Limb (tissue), 2 donors: ENCODE results near the gene FABP7.

Experiments used
- DNase-seq, 2 donors: peaks; one replicate each; pipeline ENCODE4 v3.0.0-alpha.2; 2016; ENCODE audit errors: extremely low spot score in 2 of 2

The FABP7 gene

GRCh38 chr6:122758927-122759334, 20.6 kb upstream of the FABP7 start:
- no peak for DNase-seq

DNA sequence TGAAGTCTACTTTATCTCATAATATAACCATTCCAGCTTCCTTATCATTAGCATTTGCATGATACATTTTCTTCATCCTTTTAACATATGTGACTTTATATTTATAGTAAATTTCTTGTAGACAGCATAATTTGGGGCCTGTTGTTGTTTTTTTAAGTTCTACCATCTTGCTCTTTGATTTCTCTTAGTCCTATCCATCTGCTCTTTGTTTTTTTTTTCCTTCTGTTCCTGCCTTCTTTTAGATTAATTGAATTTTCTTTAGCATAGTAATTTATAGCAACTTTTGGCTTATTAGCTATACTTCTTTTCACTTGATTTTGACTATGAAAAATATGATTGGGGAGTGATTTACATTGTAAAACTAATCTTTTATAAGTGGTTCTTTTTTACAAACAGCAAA, 19.2 kb upstream of the FABP7 start:
- DNase-seq: no peak

DNA sequence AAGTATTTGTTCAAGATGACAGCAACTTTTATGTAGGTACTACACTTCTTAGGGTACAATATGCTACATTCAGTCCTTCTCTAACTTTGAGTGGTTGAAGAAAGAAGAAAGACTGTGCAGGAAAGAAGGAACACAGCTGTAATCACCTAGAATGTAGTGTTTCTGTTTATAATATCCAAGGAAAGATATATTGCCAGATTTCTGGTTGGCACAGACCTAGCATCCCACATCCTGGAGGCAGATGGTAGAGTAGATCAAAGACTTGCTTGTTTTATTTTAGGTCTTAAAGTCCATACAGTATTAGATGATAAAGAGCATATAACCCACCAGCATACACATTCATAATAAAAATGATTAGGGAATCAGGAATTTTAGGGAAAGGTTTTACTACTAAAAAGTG, 13.3 kb upstream of the FABP7 start:
- no peak for DNase-seq

DNA sequence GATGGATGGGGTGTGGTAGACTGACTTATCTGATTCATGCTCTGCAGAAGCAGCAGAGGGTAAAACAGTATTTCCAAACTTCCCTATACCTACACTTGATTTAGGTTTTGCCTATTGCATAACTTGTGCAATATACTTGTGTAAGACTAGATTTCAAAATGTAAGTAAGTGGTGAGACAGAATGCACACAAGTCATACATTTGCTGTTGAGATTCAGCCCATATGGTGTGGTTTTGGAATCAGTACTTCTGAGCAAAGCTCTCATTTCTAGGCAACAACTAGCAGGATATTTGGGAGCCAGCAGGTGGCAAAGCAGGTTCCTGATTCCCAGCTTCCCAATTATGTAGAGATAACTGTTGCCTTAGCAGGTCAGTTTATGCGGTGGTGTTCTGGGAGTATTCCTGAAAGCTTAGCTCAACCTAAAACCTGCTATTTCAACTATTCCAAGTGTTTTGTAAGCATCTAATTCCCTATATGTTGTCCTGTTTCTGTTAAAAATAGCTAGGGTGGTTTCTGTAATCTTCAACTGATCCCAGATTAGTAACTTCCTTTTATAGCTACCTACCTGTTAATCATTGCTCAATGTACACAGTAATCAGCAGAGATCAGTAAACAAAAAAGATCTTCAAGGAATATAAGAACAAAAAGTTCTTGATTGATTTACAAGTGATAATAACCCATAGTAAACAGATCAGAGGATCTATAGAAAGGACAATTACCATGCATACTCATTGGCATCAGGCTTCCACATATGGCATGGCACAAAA, 8.5 kb upstream of the FABP7 start:
- DNase-seq: no peak

GRCh38 chr6:122772724-122773415, 6.6 kb upstream of the FABP7 start:
- DNase-seq: no peak

GRCh38 chr6:122775975-122776374, 3.5 kb upstream of the FABP7 start:
- DNase-seq: no peak

DNA sequence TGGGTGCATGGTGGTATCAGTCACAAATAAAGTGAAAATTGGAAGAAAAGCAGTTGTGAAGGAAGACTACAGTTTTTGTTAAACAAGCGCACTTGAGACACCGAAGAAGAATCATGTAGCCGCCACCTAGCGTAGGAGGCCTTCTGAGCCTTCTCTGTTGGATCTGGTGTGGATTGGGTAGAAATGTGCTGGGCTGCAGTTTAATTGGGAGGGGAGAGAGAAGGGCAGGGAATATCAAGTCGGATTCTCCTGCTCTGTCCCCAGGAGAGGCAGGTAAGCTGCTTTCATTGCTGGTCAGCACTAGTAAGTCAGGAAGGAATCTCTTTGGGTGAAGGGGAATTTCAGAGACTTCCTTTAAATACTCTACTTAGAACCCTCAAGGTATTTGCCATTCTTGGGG, 1.2 kb upstream of the FABP7 start:
- DNase-seq: no peak

DNA sequence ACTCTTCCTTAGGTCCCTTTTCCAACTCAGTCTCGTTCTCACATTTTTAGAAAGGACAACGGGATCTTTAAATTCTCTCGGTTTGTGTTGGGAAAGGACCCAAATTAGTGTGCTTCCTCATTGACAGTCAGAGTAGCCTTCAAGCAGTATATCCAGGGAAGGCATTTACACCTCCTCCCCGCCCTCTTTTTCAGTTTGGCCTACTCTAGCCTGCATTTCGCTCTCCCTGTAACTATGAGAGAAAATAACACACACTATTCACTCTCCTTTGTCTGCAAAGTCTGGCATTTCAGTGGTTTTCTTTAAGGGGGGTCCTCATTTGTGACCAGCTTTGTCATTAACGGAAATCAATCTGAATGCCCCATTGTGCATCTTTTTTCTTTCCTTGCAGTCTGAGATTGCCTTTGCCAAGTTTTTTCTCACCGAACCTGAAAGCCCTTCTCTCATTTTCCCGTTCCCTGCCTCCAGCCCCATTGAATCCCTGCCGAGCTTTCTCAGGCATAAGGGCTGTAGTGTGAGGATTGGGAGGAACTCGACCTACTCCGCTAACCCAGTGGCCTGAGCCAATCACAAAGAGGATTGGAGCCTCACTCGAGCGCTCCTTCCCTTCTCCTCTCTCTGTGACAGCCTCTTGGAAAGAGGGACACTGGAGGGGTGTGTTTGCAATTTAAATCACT, 393 bp upstream of the FABP7 start:
- peak in 1 of 2 donors; percentile 61 for DNase-seq

GRCh38 chr6:122780114-122780513, 598 bp downstream of the FABP7 start:
- DNase-seq: no peak

GRCh38 chr6:122781716-122782115, 2.2 kb downstream of the FABP7 start:
- no peak for DNase-seq

DNA sequence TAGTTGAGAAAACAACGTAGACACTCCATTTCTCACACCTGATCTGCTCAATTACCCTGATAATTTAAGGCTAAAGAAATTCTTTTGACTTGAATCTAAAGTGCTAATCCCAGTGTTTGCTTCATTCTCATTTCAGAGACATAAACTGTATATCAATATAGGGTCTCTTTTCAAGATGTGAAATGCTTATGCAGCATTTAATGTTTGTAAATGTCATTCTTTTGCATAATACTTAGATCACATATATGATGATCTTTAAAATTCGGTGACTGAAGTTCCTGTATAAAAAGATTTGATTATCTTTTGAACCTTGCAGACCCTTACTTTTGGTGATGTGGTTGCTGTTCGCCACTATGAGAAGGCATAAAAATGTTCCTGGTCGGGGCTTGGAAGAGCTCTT, 3.9 kb downstream of the FABP7 start:
- no peak for DNase-seq

- DNase-seq: no peak
Observed at GRCh38 chr6:122785891-122786290, 6.4 kb downstream of the FABP7 start.

DNA sequence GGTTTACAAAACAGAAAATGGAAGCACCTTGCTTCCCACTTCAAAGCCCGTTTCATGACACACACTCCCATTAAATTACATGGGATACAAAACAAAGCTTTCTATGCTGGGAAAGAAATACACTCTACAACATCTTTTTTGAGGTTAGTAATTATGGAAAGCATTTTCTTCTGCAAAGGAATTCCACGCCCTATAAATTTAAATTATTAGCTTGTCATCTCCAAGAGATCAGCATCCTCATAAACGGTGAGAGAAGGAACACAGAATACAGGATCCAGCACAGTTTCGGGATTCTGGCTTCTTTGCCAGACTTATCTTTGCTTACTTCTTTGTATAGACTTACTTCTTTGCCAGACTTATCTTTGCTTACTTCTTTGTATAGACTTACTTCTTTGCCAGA, 8.2 kb downstream of the FABP7 start:
- DNase-seq: no peak

GRCh38 chr6:122788208-122788607, 8.7 kb downstream of the FABP7 start:
- no peak for DNase-seq

GRCh38 chr6:122788663-122789181, 9.2 kb downstream of the FABP7 start:
- peak in 1 of 2 donors; percentile 72 for DNase-seq

- peak; percentile 72 to 86 for DNase-seq
Observed at GRCh38 chr6:122789182-122790027, 9.9 kb downstream of the FABP7 start, which contains the start of gene SMPDL3A. Gene SMPDL3A, plus strand, starts transcription at chr6:122789258. Its CDS starts 89 bp downstream, at chr6:122789347.

DNA sequence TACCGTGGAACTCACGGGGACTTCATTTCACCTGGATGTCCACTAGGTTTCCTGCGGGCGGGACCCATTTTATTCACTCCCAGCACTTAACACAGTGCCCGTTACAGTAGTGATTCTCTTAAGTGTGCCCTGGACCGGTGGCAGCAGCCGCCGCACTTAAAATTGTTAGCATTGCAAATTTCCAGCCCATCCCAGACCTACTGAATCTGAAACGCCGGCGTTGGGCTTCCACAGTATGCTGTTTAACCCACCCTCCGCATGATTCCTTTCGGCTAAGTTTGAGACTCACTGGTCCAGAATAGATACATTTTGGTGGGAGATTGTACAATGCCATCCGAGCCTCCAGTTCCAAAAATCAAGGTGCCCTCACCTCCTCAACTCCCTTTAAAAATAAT, 10.5 kb downstream of the FABP7 start:
- DNase-seq: no peak

GRCh38 chr6:122790423-122791309, 11.2 kb downstream of the FABP7 start:
- peak in 1 of 2 donors; percentile 3 for DNase-seq

- DNase-seq: no peak
Observed at GRCh38 chr6:122791310-122791679, 11.8 kb downstream of the FABP7 start.

DNA sequence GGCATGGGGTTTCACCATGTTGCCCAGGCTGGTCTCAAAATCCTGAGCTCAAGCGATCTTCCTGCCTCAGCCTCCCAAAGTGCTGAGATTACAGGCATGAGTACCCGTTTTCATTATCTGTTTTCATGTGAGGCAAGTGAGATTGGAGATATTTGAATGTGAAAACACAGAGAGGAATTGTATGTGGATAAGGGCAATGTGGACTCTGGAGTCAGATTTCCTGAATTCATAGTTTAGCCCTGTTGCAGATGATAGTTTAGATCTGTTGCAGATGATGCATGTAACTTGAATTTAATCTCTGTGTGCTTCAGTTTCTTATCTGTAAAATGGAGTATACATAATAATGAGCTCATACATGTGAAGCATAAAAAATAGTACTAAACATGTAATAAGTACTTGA, 13.2 kb downstream of the FABP7 start:
- no peak for DNase-seq
